Heart left ventricle (tissue), 16 donors: ENCODE results near the gene IL22. TPM values are rescaled to one million over a fixed set of nuclear protein-coding genes. Genes with fewer than 3 reads are reported as not detected.

Experiments
- ATAC-seq, 4 donors: fragments of 200-7000 bp; cut with Tn5 transposase; one replicate each; pipeline ENCODE4 v1.9.1; 2020 to 2022; ENCODE audit warnings: moderate library complexity in 4 of 4, mild to moderate bottlenecking in 3 of 4, moderate number of reproducible peaks in 1 of 4
- DNase-seq, 5 donors: peaks; one replicate each; pipeline ENCODE4 v3.0.0-alpha.2; 2020
- H3K27ac ChIP-seq, 12 donors: fragments of 200-600 bp; sonication (generic) in 4 of 12; one replicate each; pipeline versions ENCODE4 v1.5.0 to v1.8.0; 2016 to 2022; ENCODE audit warnings: mild to moderate bottlenecking in 2 of 12
- H3K27me3 ChIP-seq, 9 donors: fragments of 200-600 bp; sonication (generic) in 2 of 9; one replicate each; pipeline versions ENCODE4 v1.5.1 to v1.8.0; 2016 to 2022; ENCODE audit warnings: mild to moderate bottlenecking in 3 of 9
- H3K36me3 ChIP-seq, 9 donors: fragments of 200-600 bp; sonication (generic) in 2 of 9; one replicate each; pipeline versions ENCODE4 v1.5.0 to v1.8.0; 2018 to 2022; ENCODE audit warnings: mild to moderate bottlenecking in 2 of 9
- H3K4me1 ChIP-seq, 12 donors: fragments of 200-600 bp; sonication (generic) in 4 of 12; one replicate each; pipeline versions ENCODE4 v1.5.0 to v1.8.0; 2016 to 2022; ENCODE audit warnings: mild to moderate bottlenecking in 3 of 12
- H3K4me3 ChIP-seq, 12 donors: fragments of 200-600 bp; sonication (generic) in 4 of 12; one replicate each; pipeline versions ENCODE4 v1.5.0 to v1.8.0; 2017 to 2022; ENCODE audit warnings: mild to moderate bottlenecking in 9 of 12, moderate library complexity in 4 of 12
- H3K9me3 ChIP-seq, 12 donors: fragments of 200-600 bp; sonication (generic) in 4 of 12; one replicate each; pipeline versions ENCODE4 v1.5.0 to v1.8.0; 2016 to 2022; ENCODE audit warnings: mild to moderate bottlenecking in 1 of 12
- POLR2A ChIP-seq, 2 donors: fragments of 450-650 bp; IDR thresholded peaks; one replicate each; pipeline ENCODE4 v1.6.1; 2017; ENCODE audit warnings: antibody characterized with exemption in 2 of 2, mild to moderate bottlenecking in 2 of 2, moderate library complexity in 2 of 2
- WGBS, 4 donors: extraction: QIAGEN DNeasy Blood & Tissue Kit in 2 of 4; methylation state at CpG; one replicate each; pipeline versions ENCODE4 v1.1.5 to v1.1.7; 2013 to 2018; 5-methylcytosine and 5-hydroxymethylcytosine counted together
- intact Hi-C, 10 donors: fragments of 100-400 bp; cut with DNase I; formaldehyde crosslinking; loops; one replicate each; pipeline versions ENCODE4 v1.11.1 to v1.14.2; 2022
- polyA plus RNA-seq, 2 donors: library from polyadenylated mRNA; stranded (reverse); fragments of 200-250 nt; gene quantifications; one replicate each; pipeline ENCODE4 v1.2.3, GENCODE V29; 2013
- total RNA-seq, 9 donors: library from RNA; depleted of rRNA in 2 of 9; stranded (reverse); fragments of >200 nt in 2 of 9; fragmentation: NEBNext Ultra II Directional in 3 of 9; extraction: Animal tissue kit (Norgen Biotek cat#: 25700) in 3 of 9; gene quantifications; one replicate each; pipeline versions ENCODE4 v1.1.0 to v1.2.4, GENCODE V29; 2016 to 2023
- TF ChIP-seq, protein P1 (sequence below), 12 donors: fragments of 200-600 bp; sonication (generic) in 4 of 12; IDR thresholded peaks; one replicate each; pipeline versions ENCODE4 v1.5.0 to v1.8.0; 2018 to 2022; ENCODE audit warnings: antibody characterized with exemption in 12 of 12, mild to moderate bottlenecking in 5 of 12
- donor health status: ischemic (EF 13 %, LVEDD 7.1; RV severe dilation, severe dysfunction).
- donor health status: healthy with polysubstance abuse.
- donor health status: DM: no; HTN: yes; CAD: no.
- donor health status: DM: no; HTN: no; CAD: no.
- donor health status: ischemic (EF 25% LVEDD 6.9; RV normal size, moderate dysfunction).
- donor health status: ischemic (EF 25% LVEDD 5.7; RV mildly dilated, moderate dysfunction).
- donor health status: healthy.
- donor health status: DM: yes; HTN: yes; CAD: no.
- donor health status: ischemic (EF 35%, LVEDD 5.7; RV mildly dilated, moderate dysfunction).
- donor health status: nonischemic (EF 11% LVEDD 7.7; RV severe dilation, severe dysfunction).
- donor health status: DM: yes; HTN: yes; CAD: no.
- donor health status: PGD.
- donor health status: ischemic (EF 29% LVEDD 5.4; RV normal size, mild dysfunction).
- donor health status: nonischemic (EF 23%, LVEDD 6.1; RV moderate dilation, normal function).

Gene IL22
- total and polyA plus RNA-seq, 11 donors = not detected

DNA sequence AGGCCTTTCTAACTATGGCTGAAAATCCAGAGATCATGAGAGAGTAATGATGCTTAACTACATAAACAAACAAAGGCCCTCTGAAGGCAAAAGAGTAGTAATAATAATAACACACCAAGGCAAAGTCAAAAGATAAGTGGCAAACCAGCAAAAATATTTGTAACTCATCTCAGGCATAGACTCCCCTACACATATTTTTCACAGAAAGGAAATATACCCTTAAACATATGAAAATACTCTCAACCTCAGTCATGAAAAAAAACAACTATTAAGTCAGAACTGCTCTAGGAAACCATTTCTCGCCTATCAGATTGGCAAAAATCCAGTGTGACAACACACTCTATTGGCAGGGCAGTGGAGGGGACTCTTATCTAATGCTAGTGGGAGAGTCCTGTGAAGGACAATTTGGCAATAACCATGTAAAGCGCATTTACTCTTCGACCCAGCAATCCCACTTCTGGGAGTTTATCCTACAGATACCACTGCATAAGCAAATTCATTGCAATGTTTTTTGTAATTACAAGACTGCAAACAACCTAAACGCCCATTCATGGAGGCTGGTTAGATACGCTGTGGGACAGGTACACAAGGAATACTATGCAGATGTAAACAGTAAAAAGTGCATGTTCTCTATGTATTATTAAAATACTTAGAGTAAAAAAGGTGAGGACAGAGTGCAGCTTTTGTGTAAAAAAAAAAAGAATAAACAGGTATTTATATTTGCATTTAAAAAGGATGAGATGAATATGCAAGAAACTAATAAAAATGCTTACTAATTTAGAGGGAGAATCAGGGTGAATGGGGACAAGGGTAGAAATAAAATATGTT, 26.0 kb upstream of the IL22 start:
- no peak for ATAC-seq

DNA sequence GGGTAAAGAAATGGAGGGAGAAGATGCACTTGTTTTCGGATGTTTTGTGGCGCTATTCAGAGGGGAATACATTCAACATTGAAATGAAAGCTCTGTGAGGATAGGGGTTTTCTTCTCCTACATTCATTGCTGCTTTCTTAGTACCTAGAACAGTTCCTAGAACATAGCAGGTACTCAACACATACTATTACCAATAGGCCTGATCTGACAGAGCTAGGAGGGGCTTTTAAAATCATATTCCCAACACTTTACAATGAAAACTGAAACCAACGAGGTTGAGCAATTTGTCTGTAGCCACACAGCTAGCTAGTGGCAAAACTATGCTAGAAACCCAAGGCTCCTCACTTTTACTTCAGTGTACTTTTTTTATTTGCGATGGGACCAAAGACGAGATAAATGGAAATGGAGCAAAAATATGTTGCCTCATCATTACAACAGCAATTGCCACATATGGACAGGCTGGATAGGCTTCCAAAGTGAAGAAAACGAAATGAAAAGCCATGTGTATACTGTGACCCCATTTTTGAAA, 23.1 kb upstream of the IL22 start:
- no peak for ATAC-seq
- intact Hi-C loops = no loop called here

More for the DNA sequence above, 26.0 kb upstream of the IL22 start:
- Histone ChIP-seq H3K9me3 (no peaks in the 10 kb centered on the region), H3K36me3 (no peaks in the 10 kb centered on the region), H3K27me3 (no peaks in the 10 kb centered on the region), H3K4me1 (no peaks in the 10 kb centered on the region), H3K27ac (no peak overlapping the region), H3K4me3 (no peak overlapping the region)
- TF ChIP-seq, protein P1, sequence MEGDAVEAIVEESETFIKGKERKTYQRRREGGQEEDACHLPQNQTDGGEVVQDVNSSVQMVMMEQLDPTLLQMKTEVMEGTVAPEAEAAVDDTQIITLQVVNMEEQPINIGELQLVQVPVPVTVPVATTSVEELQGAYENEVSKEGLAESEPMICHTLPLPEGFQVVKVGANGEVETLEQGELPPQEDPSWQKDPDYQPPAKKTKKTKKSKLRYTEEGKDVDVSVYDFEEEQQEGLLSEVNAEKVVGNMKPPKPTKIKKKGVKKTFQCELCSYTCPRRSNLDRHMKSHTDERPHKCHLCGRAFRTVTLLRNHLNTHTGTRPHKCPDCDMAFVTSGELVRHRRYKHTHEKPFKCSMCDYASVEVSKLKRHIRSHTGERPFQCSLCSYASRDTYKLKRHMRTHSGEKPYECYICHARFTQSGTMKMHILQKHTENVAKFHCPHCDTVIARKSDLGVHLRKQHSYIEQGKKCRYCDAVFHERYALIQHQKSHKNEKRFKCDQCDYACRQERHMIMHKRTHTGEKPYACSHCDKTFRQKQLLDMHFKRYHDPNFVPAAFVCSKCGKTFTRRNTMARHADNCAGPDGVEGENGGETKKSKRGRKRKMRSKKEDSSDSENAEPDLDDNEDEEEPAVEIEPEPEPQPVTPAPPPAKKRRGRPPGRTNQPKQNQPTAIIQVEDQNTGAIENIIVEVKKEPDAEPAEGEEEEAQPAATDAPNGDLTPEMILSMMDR (IDR thresholded peaks at IDR 0.05) = no peak
- TF ChIP-seq POLR2A (IDR thresholded peaks at IDR 0.05) = no peak
- DNase-seq = no peak
- 57 to 67% (median 64%) methylated on average over 5 of the region's 5 CpGs for WGBS, 4 donors
- intact Hi-C loops = no loop called here

DNA sequence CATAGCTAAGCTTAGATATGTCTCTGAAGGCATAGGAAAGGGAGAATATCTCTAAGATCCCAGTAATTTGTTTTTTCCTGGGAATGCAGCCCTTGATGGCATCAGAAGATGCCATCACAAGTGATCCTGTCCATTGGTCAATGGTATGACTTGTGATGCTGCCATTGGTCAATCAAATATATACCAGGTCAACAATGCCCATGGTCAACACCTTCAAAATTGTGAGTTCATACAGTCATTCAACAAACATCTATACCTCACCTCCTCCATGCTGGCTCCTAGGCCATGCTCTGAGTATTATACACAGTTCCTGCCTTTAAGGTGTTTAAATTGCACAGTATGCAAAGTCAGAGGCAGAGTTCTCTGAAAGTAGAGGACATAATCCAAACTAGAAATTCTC, 19.3 kb upstream of the IL22 start:
- Histone ChIP-seq H3K4me1 (no peaks in the 10 kb centered on the region), H3K9me3 (no peaks in the 10 kb centered on the region), H3K27me3 (no peaks in the 10 kb centered on the region), H3K4me3 (no peak overlapping the region), H3K36me3 (no peaks in the 10 kb centered on the region), H3K27ac (no peak overlapping the region)
- no peak for ATAC-seq
- TF ChIP-seq POLR2A (IDR thresholded peaks at IDR 0.05) = no peak
- TF ChIP-seq, protein P1 (IDR thresholded peaks at IDR 0.05) = no peak
- no peak for DNase-seq
- intact Hi-C loops = no loop called here

More for the DNA sequence above, 23.1 kb upstream of the IL22 start:
- no peak for DNase-seq
- 90 to 93% (median 91%) methylated on average over 6 of the region's 6 CpGs for WGBS, 4 donors
- H3K27me3 ChIP-seq = no peaks in the 10 kb centered on the region
- H3K27ac ChIP-seq = no peak overlapping the region
- no peaks in the 10 kb centered on the region for H3K4me1 ChIP-seq
- H3K36me3 ChIP-seq = no peaks in the 10 kb centered on the region
- H3K4me3 ChIP-seq = no peak overlapping the region
- H3K9me3 ChIP-seq = no peaks in the 10 kb centered on the region
- TF ChIP-seq, protein P1 (IDR thresholded peaks at IDR 0.05) = no peak
- TF ChIP-seq POLR2A (IDR thresholded peaks at IDR 0.05) = no peak

DNA sequence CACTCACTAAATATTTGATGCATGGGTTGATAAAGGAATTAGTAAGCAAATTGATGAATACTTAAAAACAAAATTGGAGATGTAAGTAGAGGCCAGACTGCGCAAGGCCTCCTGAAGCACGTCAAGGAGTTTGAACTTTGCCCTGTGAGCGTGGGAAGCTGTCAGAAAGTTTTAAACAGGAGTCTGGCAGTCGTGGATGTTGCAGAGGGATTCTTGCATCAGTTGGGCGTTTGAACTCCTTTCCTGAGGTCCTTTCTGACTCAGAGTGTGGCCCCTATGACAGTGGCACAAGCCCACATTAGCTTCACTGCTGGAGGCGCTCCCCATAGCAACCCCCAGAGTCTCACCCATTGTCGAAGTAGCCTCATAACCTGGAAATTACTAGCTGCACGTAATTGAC, 17.9 kb upstream of the IL22 start:
- Histone ChIP-seq H3K4me1 (no peaks in the 10 kb centered on the region), H3K36me3 (no peaks in the 10 kb centered on the region), H3K27ac (no peak overlapping the region), H3K9me3 (no peaks in the 10 kb centered on the region), H3K4me3 (no peak overlapping the region), H3K27me3 (no peaks in the 10 kb centered on the region)
- TF ChIP-seq, protein P1 (IDR thresholded peaks at IDR 0.05) = no peak
- no peak for TF ChIP-seq POLR2A (IDR thresholded peaks at IDR 0.05)
- no peak for DNase-seq
- WGBS, 4 donors = 64 to 79% (median 72%) methylated on average over 8 of the region's 8 CpGs
- intact Hi-C loops = no loop called here
- ATAC-seq = no peak
